ENCODE data around the gene SEC14L2.
"Not testable (repeated sequence)": the region's sequence is repeated elsewhere in the genome, so short reads cannot be mapped to it uniquely, and the experiment has no call there.

The SEC14L2 gene

DNA sequence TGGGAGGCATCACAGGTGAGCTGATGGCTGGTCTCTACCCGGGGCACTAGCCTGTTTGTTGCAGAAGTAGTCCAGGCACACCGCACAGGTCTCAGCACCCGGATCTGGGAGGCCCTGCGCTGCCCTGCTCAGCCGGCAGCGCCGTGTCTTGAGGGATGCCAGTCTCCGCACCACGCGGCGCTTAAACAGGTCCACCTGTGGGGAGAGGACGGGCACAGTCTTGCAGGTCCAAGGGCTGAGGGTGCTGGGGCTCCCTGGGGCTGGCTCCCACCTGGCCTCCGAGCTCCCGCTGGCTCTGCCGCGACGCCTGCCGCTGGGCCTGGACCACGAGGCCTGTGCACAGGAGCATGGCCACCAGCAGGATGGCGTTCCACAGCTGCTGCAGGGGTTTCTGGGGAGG is 16.8 kb upstream of the SEC14L2 start:
- DNase-seq, result no peak

GRCh38 chr22:30381264-30381663 is 15.6 kb upstream of the SEC14L2 start:
- DNase-seq, result no peak

GRCh38 chr22:30382340-30382739 is 14.5 kb upstream of the SEC14L2 start:
- DNase-seq, result no peak

- no peak for DNase-seq
Observed at GRCh38 chr22:30383061-30383460, 13.8 kb upstream of the SEC14L2 start.

DNA sequence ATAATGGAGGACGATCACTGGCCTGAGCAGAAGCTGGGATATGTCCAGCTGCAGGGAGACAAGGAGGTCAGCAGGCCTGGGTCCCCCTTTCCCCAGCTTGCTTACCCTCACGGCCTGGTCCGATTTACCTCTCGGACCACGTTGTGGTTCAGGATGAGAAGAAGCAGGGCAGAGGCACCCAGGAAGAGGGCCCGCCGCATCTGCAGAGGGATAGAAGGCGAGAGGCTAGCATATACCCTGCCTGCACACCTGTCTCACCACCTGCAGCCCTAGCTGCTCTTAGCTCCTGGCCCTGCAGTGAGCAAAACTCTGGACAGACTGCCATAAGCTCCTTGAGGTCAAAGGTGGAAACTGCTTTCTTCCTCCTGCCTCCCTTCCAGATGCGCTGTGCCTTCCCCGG is 10.9 kb upstream of the SEC14L2 start:
- no peak for DNase-seq

GRCh38 chr22:30386608-30386959 is 10.2 kb upstream of the SEC14L2 start:
- DNase-seq, result no peak

- peak; percentile 66 for DNase-seq
Observed at GRCh38 chr22:30386960-30387827, 9.6 kb upstream of the SEC14L2 start, which contains the start of gene RNF215. TSS of gene RNF215 (minus strand) at chr22:30387411. CDS start at chr22:30387313, 98 bp downstream.

DNA sequence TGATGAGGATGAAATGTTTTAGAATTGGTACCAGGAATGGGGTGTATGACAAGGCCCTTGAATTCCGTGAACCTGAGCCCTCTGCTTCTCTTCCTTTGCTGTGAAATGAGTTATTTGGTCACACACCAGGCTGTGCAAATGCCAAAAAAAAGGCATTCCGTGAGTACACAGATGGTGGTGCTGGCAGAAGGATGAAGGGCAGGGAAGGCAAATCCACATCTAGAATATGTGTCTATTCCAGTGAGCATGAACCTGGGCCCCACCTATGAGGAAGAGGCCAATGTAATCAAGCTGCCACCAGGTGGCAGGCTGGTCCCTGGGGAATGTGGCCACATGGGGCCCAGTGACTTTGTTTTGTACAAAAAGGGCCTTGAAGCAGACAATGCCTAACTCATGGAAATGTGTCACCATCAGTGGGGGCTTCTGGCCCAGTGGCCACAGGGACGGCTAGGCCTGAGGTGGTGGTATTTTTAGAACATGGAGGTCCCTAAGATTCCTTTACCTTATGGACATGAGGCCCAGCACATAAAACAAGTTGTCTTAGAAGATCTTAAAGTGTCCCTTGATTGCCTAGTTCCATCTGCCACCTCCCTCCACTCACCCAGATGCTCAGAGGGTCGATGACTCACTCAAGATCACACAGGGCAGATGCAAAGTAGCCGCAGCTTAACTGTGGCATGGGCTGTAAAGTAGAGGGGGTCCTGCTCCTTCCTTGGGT is 5.7 kb upstream of the SEC14L2 start:
- no peak for DNase-seq

- no peak for DNase-seq
Observed at GRCh38 chr22:30392661-30393321, 4.0 kb upstream of the SEC14L2 start.

DNA sequence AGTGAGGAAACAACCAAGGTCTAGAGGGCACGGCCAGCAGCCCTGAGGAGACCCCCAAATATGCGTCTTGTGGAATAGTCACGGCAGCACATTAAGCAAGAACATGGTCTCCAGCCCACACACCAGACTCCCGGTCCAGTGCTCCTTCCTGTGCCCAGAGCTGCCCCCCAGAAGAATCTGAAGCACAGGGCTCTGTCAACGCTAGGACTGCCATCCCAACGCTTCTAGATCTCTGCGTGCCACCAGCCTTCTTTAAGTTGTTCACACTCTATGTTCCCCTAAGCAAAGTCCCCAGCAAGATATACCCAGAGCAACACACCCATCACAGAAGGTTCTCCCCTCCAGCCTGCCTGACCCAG is 3.5 kb upstream of the SEC14L2 start:
- no peak for DNase-seq

- DNase-seq, result no peak
Observed at GRCh38 chr22:30393885-30394284, 2.9 kb upstream of the SEC14L2 start.

GRCh38 chr22:30397656-30398635 is 1.1 kb downstream of the SEC14L2 start:
- DNase-seq, result no peak

- no peak for DNase-seq
Observed at GRCh38 chr22:30398685-30399680, 2.2 kb downstream of the SEC14L2 start.

DNA sequence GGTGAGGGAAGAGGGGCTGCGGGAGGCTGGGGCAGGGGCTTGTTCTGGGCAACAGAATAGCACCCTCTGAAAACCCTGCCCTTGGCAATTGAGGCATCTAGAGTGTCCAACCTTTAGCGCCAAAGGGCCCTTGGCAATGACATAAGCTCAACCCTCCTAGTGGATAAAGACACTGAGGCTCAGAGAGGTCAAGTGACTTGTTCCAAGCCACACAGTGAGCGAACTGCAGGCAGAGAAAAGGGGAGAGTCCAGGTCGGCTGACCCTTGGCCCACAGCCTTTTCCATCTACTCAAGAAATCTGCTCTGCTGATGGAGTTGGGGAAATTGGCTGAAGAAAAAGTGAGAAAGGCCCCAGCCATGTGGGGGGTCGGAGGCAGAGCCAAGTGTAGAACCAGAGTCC is 2.9 kb downstream of the SEC14L2 start:
- no peak for DNase-seq

- DNase-seq, result no peak
Observed at GRCh38 chr22:30400159-30400558, 3.3 kb downstream of the SEC14L2 start.

DNA sequence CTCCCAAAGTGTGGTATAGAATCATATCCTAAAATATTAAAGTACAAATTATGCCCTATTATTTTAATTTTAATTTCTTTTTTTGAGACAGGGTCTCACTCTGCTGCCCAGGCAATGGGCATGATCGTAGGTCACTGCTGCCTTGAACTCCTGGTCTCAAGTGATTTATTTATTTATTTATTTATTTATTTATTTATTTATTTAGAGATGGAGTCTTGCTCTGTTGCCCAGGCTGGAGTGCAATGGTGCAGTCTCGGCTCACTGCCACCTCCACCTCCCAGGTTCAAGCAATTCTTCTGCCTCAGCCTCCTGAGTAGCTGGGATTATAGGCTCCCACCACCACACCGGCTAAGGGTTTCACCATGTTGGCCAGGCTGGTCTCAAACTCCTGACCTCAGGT is 4.2 kb downstream of the SEC14L2 start:
- DNase-seq, result not testable (repeated sequence)

DNA sequence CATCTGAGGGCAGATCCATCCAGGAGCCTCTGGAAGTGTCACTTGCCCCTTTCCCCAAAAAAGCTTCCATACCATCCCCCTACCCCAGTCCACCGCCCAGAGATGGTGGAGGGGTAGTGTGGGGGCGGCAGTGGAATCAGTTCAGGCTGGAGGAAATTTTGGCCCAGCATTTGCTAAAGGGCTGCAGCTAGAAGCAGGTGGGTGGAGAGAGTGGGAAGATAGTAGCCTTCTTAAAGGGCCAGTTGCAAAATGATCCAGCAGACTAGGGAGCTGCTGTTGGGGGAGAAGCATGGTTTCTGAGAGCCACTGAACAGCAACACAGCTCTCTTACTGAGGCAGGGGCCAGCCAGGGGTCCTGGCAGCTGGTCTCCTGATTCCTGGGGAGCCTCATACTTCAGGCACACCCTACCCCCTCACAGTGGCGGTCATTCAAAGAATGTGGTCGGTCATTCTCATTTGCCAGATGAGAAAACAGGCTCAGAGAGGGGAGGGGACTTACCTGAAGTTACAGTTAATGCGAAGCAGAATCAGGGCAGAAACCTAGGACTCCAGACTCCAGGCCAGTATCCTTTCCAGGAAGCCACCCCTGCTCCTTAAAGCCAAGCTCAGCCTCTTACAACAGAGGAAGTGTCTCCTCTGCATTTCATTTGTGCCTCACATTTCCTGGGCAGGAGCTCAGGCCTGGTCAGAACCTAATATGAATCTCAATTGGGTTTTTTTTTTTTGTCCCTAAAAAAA is 5.4 kb downstream of the SEC14L2 start:
- DNase-seq, result no peak

GRCh38 chr22:30402766-30403104 is 5.9 kb downstream of the SEC14L2 start:
- not testable (repeated sequence) for DNase-seq

DNA sequence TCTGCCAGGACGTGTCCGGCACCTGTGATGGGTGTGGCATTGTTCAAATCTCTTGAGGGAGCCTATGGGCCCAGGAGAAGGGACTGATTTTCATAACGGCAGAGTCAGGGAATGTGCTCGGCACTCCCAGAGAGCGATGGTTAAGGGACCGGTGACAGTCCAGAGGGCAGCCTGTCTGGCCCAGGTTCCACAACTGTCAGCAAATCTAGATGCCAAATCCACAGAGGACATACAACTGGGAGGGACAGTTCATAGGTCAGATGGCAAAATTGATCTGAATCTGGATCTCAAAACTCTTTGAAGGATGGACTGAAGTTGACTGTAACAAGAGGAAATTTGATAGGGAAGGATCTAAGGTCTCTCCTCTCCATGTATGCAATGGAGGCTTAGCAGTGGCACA is 7.5 kb downstream of the SEC14L2 start:
- no peak for DNase-seq

GRCh38 chr22:30405731-30406130 is 8.9 kb downstream of the SEC14L2 start:
- DNase-seq, result no peak

GRCh38 chr22:30406400-30406799 is 9.6 kb downstream of the SEC14L2 start:
- DNase-seq, result no peak
